SH-SY5Y (cell line): ENCODE data around the gene B3GALT2.

ENCODE experiments used
- GATA2 ChIP-seq: IDR thresholded peaks from 2 replicates; pipeline ENCODE4 v1.6.1; 2011; ENCODE audit warnings: mild to moderate bottlenecking, low read depth, low read length
- GATA3 ChIP-seq: IDR thresholded peaks from 2 replicates; pipeline ENCODE4 v1.6.1; 2011; ENCODE audit warnings: low read depth, mild to moderate bottlenecking, low read length, moderate library complexity

B3GALT2 gene, protein sequence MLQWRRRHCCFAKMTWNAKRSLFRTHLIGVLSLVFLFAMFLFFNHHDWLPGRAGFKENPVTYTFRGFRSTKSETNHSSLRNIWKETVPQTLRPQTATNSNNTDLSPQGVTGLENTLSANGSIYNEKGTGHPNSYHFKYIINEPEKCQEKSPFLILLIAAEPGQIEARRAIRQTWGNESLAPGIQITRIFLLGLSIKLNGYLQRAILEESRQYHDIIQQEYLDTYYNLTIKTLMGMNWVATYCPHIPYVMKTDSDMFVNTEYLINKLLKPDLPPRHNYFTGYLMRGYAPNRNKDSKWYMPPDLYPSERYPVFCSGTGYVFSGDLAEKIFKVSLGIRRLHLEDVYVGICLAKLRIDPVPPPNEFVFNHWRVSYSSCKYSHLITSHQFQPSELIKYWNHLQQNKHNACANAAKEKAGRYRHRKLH

DNA sequence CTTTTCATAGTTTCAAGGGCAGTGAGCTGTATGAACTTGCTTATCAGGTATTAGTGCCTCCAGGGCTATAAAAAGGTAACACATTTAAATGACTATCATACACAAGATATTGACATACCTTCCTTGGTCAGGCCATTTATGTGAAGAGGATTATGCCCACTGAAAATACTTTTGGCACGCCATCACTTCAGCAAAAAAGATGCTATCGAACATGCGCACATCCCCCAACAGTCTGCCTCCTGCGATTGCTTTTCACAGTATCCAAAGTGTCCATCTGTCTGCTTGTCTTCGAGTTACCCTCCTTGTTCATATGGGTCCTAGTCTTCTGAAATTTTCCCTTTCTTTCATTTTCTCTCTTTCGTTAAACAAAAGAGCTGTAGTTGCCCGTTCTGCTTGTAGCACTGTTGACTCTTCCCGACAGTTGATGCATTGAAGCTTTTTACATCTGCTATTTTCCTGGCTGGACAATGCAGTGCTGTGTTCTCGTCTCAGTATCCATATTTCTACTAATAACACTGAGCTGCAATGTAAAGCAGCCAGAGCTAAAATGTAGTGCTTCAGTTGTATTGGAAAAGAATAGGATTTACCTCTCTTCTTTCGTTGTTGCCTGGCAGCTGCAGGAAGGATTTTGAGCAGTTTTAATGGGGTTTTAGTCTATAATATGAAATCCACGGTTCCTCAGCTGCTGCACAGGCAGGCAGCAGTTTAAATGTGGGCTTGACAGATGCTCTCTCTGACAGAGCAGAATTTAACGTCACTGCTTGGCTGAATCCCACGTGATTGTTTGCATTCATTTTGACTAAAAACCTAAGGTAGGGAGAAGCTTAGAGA lies at the start of gene B3GALT2:
Gene B3GALT2, minus strand, starts transcription at position 713 of the 831 bp plus-strand sequence. CDS start 5,051 bp downstream, outside the sequence.
- TF ChIP-seq GATA2 (peak; percentile 57), GATA3 (peak; percentile 55; the same call in 1 of the 2 replicates)

DNA sequence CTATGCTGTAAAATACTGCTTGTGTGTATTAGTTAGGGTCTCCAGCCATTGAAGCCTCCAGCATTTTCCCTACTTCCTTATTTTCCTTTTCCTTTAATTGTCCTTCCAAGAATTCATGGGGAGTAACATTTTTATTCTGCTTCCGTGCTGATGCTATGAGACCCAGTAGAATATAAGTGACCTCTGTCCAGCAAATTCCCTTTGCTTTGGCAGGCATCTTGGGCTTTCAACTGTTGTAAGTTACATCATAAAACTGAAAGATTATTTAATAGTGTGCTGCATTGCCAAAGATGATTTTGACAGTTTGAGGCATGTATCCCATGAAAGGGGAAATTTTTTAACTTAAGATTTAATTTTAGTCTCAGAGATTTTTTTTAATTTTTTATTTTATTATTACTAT lies 48.1 kb upstream of the B3GALT2 start:
- TF ChIP-seq GATA3: no peak
- TF ChIP-seq GATA2: no peak

DNA sequence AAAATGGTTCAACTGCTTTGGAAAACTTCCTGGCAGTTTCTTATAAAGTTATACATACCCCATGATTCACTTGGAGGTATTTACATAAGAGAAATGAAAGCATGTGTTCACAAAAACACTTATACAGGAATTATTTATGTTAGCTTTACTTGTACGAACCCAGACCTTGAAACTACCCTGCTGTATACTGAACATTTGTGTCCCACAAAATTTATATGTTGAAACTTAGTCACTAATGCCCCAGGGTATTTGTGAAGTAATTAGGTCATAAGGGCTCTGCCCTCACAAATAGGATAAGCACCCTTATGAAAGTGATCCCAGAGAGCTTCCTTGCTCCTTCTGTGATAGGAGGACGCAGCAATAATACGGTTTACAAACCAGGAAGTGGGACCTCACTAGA lies 42.7 kb upstream of the B3GALT2 start:
- no peak for TF ChIP-seq GATA2
- no peak for TF ChIP-seq GATA3

DNA sequence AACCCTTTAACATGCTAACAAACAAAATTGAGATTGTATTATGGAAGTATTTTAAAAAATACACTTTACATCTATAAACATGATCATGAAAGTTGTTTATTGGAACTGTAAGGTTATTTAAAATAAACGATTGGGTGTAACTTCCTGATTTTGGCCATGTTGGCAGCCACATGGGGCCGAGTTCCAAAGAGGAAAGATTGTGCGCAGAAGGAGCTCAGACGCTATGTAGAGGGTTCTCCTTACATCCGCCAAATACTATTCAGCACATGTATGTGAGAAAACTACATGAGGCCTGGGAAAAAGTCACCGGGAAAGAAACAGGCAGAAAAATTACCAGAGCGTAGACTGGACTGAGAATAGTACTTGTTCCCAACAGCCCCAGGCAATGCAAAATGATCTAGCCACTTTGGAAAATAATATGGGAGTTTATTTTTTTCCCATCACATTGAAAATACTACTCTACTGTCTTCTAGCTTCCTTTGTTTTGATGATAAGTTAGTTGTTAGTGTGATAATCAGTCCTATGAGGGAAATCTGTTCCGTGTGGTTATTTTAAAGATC lies 35.7 kb upstream of the B3GALT2 start:
- TF ChIP-seq GATA3: no peak
- TF ChIP-seq GATA2: no peak

DNA sequence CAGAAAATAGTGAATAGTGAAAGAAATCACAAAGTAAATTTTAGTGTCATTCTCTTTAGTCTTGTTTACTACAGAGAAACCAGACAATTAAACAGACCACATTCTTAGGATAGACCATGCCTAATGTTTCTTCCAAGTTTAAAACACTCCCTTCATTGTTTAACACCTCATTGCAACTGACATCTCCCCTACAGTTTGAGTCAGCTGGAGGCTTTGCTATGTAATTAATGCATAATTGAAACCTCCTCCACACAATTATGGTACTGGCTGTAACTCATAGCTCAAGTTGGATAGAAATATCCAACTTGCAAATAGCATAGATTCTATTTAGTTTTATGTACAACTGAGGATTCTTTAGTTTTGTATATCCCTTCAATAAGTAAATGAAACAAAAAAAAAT lies 35.2 kb upstream of the B3GALT2 start:
- no peak for TF ChIP-seq GATA2
- TF ChIP-seq GATA3: no peak

DNA sequence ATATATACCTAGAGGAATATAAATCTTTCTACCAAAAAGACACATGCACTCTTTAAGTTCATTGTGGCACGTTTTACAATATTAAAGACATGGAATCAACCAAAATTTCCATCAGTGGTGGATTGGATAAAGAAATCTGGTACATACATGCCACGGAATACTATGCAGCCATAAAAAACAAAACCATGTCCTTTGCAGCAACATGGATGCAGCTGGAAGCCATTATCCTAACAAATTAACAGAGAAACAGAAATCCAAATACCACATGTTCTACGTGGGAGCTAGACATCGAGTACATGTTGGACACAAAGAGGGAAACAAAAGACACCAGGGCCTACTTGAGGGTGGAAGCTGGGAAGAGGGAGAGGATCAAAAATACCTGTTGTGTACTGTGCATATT lies 33.0 kb upstream of the B3GALT2 start:
- no peak for TF ChIP-seq GATA3
- no peak for TF ChIP-seq GATA2

DNA sequence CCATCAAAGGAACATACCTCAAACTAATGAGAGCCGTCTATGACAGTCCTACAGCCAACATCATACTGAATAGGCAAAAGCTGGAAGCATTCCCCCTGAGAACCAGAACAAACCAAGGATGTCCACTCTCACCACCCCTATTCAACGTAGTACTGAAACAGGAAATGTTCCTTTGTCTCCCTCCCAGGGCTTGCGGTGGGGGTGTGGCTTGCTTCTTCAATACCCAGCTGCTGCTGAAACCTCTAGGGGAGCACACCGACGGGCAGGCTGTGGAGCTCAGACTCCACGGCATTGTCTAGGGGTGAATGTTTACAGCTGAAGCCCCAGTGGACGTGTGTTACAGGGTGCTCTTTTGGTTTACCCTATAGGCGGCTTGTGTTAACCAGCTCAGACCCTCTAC lies 30.5 kb upstream of the B3GALT2 start:
- TF ChIP-seq GATA2 (no peak), GATA3 (no peak)

DNA sequence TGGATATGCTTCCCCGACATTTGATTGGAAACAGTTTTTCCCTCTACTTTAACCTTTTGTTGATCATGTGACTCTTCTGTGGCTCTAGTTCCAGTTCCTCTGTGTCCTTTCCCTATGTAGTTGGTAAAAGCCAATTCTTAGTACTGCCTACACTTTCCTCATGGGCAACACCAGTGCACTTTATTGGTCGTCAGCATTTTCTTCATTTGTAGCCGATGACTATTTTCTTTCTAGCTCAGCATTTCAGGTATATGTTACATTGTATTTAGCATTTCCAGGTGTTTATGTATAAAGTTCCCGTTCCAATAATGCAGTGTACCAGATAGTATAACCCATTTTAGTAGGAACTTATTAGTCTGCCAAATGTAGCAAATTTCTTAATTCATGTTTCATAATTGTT lies 27.6 kb upstream of the B3GALT2 start:
- TF ChIP-seq GATA3 (no peak), GATA2 (no peak)

DNA sequence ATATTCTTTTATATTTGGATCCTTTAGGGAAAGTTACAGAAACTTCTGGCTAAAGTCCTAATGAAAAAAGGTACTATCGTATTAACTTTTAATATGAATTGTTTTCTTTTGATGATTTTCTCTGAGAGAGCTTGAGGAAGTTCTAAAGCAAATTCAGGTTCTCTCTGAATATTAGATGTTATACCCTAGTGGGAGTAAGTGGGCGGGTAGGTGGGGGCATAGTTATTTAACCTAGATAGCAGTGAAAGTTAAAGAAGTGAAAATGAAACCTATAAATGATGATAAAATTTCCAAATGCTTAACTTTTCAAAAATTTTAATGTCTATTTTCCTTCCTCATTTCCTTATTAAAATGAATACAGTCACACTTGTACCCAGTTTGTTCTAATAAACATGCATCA lies 26.2 kb upstream of the B3GALT2 start:
- TF ChIP-seq GATA3 (no peak), GATA2 (no peak)

DNA sequence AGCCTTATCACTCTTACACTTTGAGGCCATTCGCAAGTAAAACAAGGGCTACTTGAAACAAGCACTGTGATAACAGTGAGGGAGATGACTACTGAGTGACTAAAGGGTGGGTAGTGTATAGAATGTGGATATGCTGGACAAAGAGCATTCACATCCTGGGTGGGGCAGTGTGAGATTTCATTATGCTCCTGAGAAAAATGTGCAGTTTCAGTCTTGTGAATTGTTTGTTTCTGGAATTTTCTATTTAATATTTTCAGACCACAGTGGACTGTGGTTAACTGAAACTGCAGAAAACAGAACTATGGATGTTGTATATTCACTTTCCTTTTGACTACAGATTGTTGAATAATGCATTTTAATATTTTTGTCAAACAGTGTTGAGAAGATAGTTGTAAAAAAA lies 25.1 kb upstream of the B3GALT2 start:
- TF ChIP-seq GATA2 (no peak), GATA3 (no peak)

DNA sequence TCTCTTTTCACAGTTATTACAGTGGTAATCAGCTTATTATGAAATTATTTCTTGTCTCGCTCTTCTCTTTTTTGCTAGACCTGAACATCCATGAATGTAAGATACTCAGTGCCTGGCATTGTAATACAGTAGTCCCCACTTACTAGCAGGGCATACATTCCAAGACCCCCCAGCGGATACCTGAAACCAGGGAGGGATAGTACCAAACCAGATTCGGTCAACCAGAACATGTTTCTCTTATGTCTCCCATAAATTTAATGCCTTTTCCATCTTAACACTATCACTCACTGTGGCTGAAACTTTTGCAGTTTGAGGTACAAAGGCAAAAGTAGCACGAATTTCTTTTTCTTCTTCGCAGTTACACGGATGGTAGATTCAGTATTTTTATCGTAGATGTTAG lies 24.6 kb upstream of the B3GALT2 start:
- TF ChIP-seq GATA3: no peak
- no peak for TF ChIP-seq GATA2

DNA sequence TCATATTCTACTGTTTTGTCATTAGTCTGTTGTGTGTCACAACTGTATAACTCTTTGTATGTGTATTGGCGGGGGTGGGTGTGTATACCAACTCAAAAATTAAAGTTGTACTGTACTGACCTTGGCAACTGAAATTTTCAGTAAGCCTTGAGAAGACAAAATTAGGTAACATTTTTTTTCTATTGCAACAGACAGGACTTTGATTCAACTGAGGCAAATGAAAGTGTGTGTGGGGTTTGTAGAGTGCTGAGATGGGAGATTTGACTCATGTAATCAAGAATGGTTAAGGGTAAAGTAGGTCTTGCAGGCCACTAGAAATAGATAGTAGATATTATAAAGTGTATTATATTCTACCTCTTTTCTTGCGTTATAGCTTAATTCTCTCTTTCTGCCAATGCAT lies 14.6 kb upstream of the B3GALT2 start:
- no peak for TF ChIP-seq GATA3
- TF ChIP-seq GATA2: no peak

DNA sequence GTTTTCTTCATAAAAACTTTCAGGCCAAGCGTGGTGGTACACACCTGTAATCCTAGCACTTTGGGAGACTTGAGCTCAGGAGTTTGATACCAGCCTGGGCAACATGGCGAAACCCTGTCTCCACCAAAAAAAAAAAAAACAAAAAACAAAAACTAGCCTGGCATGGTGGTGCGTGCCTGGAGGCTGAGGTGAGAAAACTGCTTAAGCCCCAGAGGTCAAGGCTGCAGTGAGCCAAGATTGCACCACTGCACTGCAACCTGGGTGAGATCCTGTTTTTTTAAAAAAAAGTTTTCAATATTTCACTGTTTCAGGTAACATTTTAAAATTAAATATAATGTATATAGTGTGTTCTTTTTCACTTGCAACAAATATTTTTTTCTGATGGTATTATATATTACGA lies 13.5 kb upstream of the B3GALT2 start:
- TF ChIP-seq GATA2 (no peak), GATA3 (no peak)

DNA sequence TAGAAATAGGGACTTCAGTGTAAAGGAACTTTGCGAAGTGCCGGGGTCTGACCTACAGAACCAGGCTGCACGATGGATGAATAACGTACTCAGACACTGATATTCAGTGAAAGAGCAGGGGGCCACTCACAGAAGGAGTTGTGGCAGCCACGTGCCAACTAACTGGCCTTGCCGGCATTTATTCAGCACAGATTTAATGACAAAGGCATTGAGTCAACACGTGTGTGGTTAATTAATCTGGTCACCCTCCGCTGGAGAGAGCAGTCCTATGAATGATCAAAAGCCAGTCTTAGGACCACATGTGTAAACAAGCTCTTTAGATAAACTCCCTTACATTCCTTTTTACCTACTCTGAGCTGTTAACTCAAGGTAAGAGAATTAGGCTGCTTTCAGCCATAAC lies 6.2 kb upstream of the B3GALT2 start:
- TF ChIP-seq GATA3 (no peak), GATA2 (no peak)
